ENCODE results near the gene ICAM2.
"Not testable (repeated sequence)": the region's sequence is repeated elsewhere in the genome, so short reads cannot be mapped to it uniquely, and the experiment has no call there.

The ICAM2 gene

GRCh38 chr17:64024781-64025731, 4.6 kb upstream of the ICAM2 start:
- no peak for TF ChIP-seq CTCF (conservative IDR thresholded peaks at IDR 0.05; ENCODE audit: low read depth, low read length)
- peak; percentile 30 for DNase-seq (ENCODE audit: low read depth)
- no peak overlapping the region for H3K4me3 ChIP-seq (ENCODE audit: low read depth, low read length)

- no peak for TF ChIP-seq CTCF (conservative IDR thresholded peaks at IDR 0.05; ENCODE audit: low read depth, low read length)
- H3K4me3 ChIP-seq (ENCODE audit: low read depth, low read length): no peak overlapping the region
- no peak for DNase-seq (ENCODE audit: low read depth)
Observed at GRCh38 chr17:64024215-64024654, 3.8 kb upstream of the ICAM2 start.

- H3K4me3 ChIP-seq (ENCODE audit: low read depth, low read length): no peak overlapping the region
- no peak for TF ChIP-seq CTCF (conservative IDR thresholded peaks at IDR 0.05; ENCODE audit: low read depth, low read length)
- DNase-seq (ENCODE audit: low read depth): no peak
Observed at GRCh38 chr17:64022611-64023063, 2.2 kb upstream of the ICAM2 start.

GRCh38 chr17:64019551-64019961, 877 bp downstream of the ICAM2 start:
- not testable (repeated sequence) for DNase-seq (ENCODE audit: low read depth); H3K4me3 ChIP-seq (ENCODE audit: low read depth, low read length)

GRCh38 chr17:64017381-64017980, 3.0 kb downstream of the ICAM2 start:
- no peak for DNase-seq (ENCODE audit: low read depth)
- H3K4me3 ChIP-seq (ENCODE audit: low read depth, low read length): no peak overlapping the region
- TF ChIP-seq CTCF (conservative IDR thresholded peaks at IDR 0.05; ENCODE audit: low read depth, low read length): no peak

GRCh38 chr17:64016974-64017373, 3.5 kb downstream of the ICAM2 start:
- no peak for TF ChIP-seq CTCF (conservative IDR thresholded peaks at IDR 0.05; ENCODE audit: low read depth, low read length)
- DNase-seq (ENCODE audit: low read depth): no peak
- H3K4me3 ChIP-seq (ENCODE audit: low read depth, low read length): no peak overlapping the region

- TF ChIP-seq CTCF (conservative IDR thresholded peaks at IDR 0.05; ENCODE audit: low read depth, low read length): peak; percentile 41
- no peak for DNase-seq (ENCODE audit: low read depth)
- no peak overlapping the region for H3K4me3 ChIP-seq (ENCODE audit: low read depth, low read length)
Observed at GRCh38 chr17:64016231-64016784, 4.1 kb downstream of the ICAM2 start.

All from choroid plexus epithelial cell (primary cell).